ENCODE data around the gene ZNF689. TPM values are rescaled to one million over a fixed set of nuclear protein-coding genes. Genes with fewer than 3 reads are reported as not detected.

ZNF689 gene
- total and polyA plus RNA-seq, 2 of the 13 experiments (the other 11 are each of a cell fraction or from before 2014, with no cell fraction given) = 9.7 to 19.5 TPM

DNA sequence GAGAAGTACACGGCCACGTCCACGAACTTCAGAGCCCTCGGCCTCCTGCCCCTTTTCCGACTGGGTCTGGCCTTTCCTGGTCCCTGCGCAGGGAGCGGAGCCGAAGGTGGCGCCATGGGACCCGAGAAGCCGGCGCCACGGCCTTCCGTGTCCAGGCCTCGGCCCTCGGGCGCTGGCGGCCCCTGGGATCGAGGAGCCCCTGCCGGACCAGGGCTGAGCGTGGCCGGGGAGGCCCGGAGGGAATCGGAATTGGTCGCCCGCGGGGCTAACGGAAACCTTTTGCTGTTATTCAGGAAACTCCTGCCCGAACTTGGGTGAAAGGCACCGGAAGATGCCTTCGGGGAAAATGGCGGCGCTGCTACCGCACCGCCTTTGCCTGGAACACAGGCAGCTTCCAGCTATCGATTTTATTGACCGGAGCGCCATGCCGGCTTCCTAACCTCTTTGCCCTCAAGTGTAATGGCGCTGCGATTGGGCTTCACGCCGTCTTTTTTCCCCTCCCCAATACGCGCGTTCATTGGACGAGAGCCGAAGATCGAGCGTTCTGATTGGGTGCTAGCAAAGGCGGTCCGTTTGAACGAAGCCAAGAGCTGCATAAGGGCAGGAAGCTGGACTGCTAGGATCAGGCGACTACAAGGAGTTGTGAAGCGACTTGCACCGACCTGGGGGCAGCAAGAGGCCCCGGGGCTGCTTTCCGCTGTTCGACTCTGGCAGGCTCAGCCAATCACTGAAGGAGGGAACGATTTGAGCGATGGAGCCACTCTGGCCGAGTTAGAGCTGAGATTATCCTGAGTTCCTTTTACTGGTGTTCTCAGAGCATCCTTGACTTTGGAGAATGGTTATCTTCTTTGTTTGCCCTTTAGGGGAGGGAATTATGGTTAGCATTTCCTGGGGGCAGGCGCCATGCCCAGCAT lies at the start of gene ZNF689 (continued):
- TF ChIP-seq GABPA (IDR thresholded peaks at IDR 0.05; ENCODE audit: low read depth, low read length) (peak; percentile 48), GABPA (CRISPR knock-in tag; IDR thresholded peaks at IDR 0.05; ENCODE audit: low read depth) (peak; percentile 85), ZMYM4 (CRISPR knock-in tag; IDR thresholded peaks at IDR 0.05) (peak; percentile 75), ZNF12 (CRISPR knock-in tag; IDR thresholded peaks at IDR 0.05) (no peak; the same call in none of the 2 replicates), NCOA5 (CRISPR knock-in tag; IDR thresholded peaks at IDR 0.05) (no peak)
- TF ChIP-seq, protein P1, sequence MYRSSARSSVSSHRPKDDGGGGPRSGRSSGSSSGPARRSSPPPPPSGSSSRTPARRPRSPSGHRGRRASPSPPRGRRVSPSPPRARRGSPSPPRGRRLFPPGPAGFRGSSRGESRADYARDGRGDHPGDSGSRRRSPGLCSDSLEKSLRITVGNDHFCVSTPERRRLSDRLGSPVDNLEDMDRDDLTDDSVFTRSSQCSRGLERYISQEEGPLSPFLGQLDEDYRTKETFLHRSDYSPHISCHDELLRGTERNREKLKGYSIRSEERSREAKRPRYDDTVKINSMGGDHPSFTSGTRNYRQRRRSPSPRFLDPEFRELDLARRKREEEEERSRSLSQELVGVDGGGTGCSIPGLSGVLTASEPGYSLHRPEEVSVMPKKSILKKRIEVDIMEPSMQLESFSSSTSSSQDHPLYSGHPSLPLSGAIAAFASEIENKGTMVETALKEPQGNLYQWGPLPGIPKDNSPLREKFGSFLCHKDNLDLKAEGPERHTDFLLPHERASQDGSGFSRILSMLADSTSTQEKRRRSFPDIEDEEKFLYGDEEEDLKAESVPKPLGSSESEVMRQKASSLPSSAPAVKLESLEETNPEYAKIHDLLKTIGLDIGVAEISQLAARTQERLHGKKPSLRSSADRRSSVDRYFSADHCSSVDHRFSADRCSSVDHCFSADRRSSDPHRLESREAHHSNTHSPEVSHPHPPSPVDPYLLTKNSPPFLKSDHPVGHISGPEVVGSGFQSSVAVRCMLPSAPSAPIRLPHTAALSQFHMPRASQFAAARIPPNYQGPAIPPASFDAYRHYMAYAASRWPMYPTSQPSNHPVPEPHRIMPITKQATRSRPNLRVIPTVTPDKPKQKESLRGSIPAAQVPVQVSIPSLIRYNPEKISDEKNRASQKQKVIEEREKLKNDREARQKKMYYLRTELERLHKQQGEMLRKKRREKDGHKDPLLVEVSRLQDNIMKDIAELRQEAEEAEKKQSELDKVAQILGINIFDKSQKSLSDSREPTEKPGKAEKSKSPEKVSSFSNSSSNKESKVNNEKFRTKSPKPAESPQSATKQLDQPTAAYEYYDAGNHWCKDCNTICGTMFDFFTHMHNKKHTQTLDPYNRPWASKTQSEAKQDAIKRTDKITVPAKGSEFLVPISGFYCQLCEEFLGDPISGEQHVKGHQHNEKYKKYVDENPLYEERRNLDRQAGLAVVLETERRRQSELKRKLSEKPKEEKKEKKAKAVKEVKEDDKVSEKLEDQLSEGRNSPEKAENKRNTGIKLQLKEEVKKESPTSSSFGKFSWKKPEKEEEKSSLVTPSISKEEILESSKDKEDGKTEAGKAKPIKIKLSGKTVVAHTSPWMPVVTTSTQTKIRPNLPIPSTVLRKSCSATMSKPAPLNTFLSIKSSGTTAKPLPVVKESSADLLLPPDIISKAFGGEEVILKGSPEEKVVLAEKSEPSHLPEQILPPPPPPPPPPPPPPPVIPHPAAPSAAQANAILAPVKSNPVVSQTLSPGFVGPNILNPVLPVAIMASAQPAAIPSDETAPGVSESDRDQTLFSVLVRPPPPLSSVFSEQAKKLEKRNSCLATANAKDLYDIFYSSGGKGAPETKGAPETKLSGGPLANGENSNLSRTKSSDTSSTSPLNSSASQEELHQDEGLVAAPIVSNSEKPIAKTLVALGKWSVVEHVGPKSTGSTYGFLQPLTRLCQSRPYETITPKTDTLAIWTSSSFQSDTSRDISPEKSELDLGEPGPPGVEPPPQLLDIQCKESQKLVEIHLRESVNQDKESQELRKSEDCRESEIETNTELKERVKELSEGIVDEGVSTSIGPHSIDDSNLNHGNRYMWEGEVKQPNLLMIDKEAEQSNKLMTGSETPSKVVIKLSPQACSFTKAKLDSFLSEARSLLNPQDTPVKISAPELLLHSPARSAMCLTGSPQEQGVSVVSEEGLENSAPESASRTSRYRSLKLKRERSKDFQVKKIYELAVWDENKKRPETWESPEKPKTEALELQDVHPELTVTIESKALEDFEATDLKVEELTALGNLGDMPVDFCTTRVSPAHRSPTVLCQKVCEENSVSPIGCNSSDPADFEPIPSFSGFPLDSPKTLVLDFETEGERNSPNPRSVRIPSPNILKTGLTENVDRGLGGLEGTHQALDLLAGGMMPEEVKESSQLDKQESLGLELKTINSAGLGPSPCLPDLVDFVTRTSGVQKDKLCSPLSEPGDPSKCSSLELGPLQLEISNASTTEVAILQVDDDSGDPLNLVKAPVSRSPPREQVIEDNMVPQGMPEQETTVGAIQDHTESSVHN (CRISPR knock-in tag; IDR thresholded peaks at IDR 0.05) = no peak
- TF ChIP-seq, protein P2, sequence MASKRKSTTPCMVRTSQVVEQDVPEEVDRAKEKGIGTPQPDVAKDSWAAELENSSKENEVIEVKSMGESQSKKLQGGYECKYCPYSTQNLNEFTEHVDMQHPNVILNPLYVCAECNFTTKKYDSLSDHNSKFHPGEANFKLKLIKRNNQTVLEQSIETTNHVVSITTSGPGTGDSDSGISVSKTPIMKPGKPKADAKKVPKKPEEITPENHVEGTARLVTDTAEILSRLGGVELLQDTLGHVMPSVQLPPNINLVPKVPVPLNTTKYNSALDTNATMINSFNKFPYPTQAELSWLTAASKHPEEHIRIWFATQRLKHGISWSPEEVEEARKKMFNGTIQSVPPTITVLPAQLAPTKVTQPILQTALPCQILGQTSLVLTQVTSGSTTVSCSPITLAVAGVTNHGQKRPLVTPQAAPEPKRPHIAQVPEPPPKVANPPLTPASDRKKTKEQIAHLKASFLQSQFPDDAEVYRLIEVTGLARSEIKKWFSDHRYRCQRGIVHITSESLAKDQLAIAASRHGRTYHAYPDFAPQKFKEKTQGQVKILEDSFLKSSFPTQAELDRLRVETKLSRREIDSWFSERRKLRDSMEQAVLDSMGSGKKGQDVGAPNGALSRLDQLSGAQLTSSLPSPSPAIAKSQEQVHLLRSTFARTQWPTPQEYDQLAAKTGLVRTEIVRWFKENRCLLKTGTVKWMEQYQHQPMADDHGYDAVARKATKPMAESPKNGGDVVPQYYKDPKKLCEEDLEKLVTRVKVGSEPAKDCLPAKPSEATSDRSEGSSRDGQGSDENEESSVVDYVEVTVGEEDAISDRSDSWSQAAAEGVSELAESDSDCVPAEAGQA (IDR thresholded peaks at IDR 0.05; ENCODE audit: low read depth) = peak; percentile 90
- TF ChIP-seq, protein P2 (CRISPR knock-in tag; IDR thresholded peaks at IDR 0.05; ENCODE audit: borderline replicate concordance) = 0 out of 2 replicates have a peak, but pooled peaks have one; percentile 70
- TF ChIP-seq, protein P3, sequence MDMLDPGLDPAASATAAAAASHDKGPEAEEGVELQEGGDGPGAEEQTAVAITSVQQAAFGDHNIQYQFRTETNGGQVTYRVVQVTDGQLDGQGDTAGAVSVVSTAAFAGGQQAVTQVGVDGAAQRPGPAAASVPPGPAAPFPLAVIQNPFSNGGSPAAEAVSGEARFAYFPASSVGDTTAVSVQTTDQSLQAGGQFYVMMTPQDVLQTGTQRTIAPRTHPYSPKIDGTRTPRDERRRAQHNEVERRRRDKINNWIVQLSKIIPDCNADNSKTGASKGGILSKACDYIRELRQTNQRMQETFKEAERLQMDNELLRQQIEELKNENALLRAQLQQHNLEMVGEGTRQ (IDR thresholded peaks at IDR 0.05; ENCODE audit: low read depth, low read length) = no peak
- TF ChIP-seq, protein P3 (CRISPR knock-in tag; IDR thresholded peaks at IDR 0.05; ENCODE audit: borderline replicate concordance) = peak; percentile 41; the same call in 1 of the 2 replicates
- TF ChIP-seq, protein P4, sequence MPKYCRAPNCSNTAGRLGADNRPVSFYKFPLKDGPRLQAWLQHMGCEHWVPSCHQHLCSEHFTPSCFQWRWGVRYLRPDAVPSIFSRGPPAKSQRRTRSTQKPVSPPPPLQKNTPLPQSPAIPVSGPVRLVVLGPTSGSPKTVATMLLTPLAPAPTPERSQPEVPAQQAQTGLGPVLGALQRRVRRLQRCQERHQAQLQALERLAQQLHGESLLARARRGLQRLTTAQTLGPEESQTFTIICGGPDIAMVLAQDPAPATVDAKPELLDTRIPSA (CRISPR knock-in tag; IDR thresholded peaks at IDR 0.05; ENCODE audit: borderline replicate concordance) = peak; percentile 18; the same call in 1 of the 2 replicates

All from HepG2 (cell line).